Endothelial cell of umbilical vein (primary cell): ENCODE results near the gene DENND4B. TPM values are rescaled to one million over a fixed set of nuclear protein-coding genes. Genes with fewer than 3 reads are reported as not detected.
"Not testable (repeated sequence)": the region's sequence is repeated elsewhere in the genome, so short reads cannot be mapped to it uniquely, and the experiment has no call there.

ENCODE experiments used
- BruUV-seq: library from RNA; stranded (reverse); fragments of 400-500 nt; replicated peaks from 2 replicates; lab custom pipeline; 2021; lab: Mats Ljungman, UMichigan
- CTCF ChIA-PET: fragments of 300-600, 350-600 bp; sonication (Branson Sonifier 250); formaldehyde crosslinking; loops from one replicate; lab custom pipeline; 2021; ENCODE audit warnings: antibody characterized with exemption, inconsistent platforms; lab: Charles Lee
- POLR2A ChIA-PET: fragments of 300-600, 350-600 bp; sonication (Branson Sonifier 250); formaldehyde crosslinking; loops from one replicate; lab custom pipeline; 2021; ENCODE audit warnings: antibody characterized with exemption, inconsistent platforms; lab: Charles Lee
- DNase-seq: peaks from one replicate; pipeline ENCODE4 v3.0.0-alpha.2; 2011; ENCODE audit warnings: low read depth, low spot score
- FAIRE-seq: peaks from 2 replicates; lab custom pipeline; 2011; peaks lifted over from hg19 to GRCh38; lab: Jason Lieb, UNC
- H2AFZ ChIP-seq: 2 replicates; pipeline ENCODE4 v1.6.0; 2012; ENCODE audit warnings: low read depth, low read length, control low read depth, inconsistent platforms
- H3K27ac ChIP-seq: 2 replicates; pipeline ENCODE4 v1.5.1; 2011; ENCODE audit warnings: low read depth, mild to moderate bottlenecking, control low read depth, low read length, moderate library complexity; ENCODE audit not compliant: insufficient read depth
- H3K27me3 ChIP-seq, 2 experiments: 2 replicates each; pipeline versions ENCODE4 v1.6.0 to v1.6.1; 2011; ENCODE audit warnings: low read length in 2 of 2, mixed read lengths in 1 of 2; ENCODE audit not compliant: control insufficient read depth in 2 of 2, insufficient read depth in 2 of 2
- H3K36me3 ChIP-seq, 2 experiments: 2 replicates in 1 of 2; 3 replicates in 1 of 2; pipeline ENCODE4 v1.5.1; 2011; ENCODE audit warnings: low read length in 2 of 2, mild to moderate bottlenecking in 1 of 2, moderate library complexity in 1 of 2; ENCODE audit not compliant: control insufficient read depth in 2 of 2, insufficient read depth in 2 of 2; ENCODE audit errors: extremely low read depth in 1 of 2
- H3K4me1 ChIP-seq: 3 replicates; pipeline ENCODE4 v1.5.1; 2011; ENCODE audit warnings: mild to moderate bottlenecking, low read length; ENCODE audit not compliant: control insufficient read depth, insufficient read depth; ENCODE audit errors: extremely low read depth
- H3K4me2 ChIP-seq: 2 replicates; pipeline ENCODE4 v1.6.1; 2011; ENCODE audit warnings: low read length, control low read depth, mixed read lengths; ENCODE audit not compliant: insufficient read depth
- H3K4me3 ChIP-seq, 3 experiments: fragments of 200-600 bp in 1 of 3; sonication (generic), shearing (Covaris generic) in 1 of 3; replicated peaks in 1 of 3; 2 replicates each; pipeline ENCODE4 v1.5.1; 2011 to 2016; ENCODE audit warnings: control low read depth in 3 of 3, low read length in 3 of 3, mild to moderate bottlenecking in 2 of 3, inconsistent platforms in 1 of 3, low read depth in 1 of 3, moderate library complexity in 1 of 3; ENCODE audit not compliant: insufficient read depth in 1 of 3
- H3K79me2 ChIP-seq: 2 replicates; pipeline ENCODE4 v1.6.0; 2012; ENCODE audit warnings: low read length, inconsistent platforms; ENCODE audit not compliant: control insufficient read depth, insufficient read depth
- H3K9ac ChIP-seq: replicated peaks from 2 replicates; pipeline ENCODE3; 2011; ENCODE audit warnings: low read length, control low read depth; ENCODE audit not compliant: insufficient read depth; ENCODE audit errors: extremely low read depth
- H3K9me1 ChIP-seq: replicated peaks from 3 replicates; pipeline ENCODE4 v1.6.0; 2011; ENCODE audit warnings: mild to moderate bottlenecking, low read length; ENCODE audit not compliant: control insufficient read depth, insufficient read depth; ENCODE audit errors: extremely low read depth
- H3K9me3 ChIP-seq: replicated peaks from 2 replicates; pipeline ENCODE4 v1.5.1; 2012; ENCODE audit warnings: low read length, inconsistent platforms; ENCODE audit not compliant: control insufficient read depth, insufficient read depth
- H4K20me1 ChIP-seq: replicated peaks from 2 replicates; pipeline ENCODE3; 2011; ENCODE audit warnings: mild to moderate bottlenecking, low read length; ENCODE audit not compliant: control insufficient read depth, insufficient read depth; ENCODE audit errors: extremely low read depth
- EZH2 ChIP-seq: IDR thresholded peaks from 2 replicates; pipeline ENCODE4 v1.6.1; 2012; ENCODE audit warnings: borderline replicate concordance, low read depth, mild to moderate bottlenecking, moderate library complexity, low read length, inconsistent platforms; ENCODE audit not compliant: severe bottlenecking
- FOS ChIP-seq: IDR thresholded peaks from 2 replicates; pipeline ENCODE4 v1.6.1; 2011; ENCODE audit warnings: mild to moderate bottlenecking, low read length, moderate library complexity, borderline replicate concordance; ENCODE audit not compliant: insufficient read depth
- GATA2 ChIP-seq: IDR thresholded peaks from 2 replicates; pipeline ENCODE4 v1.7.0; 2011; ENCODE audit warnings: low read depth, mild to moderate bottlenecking, moderate library complexity, mixed read lengths, low read length; ENCODE audit not compliant: insufficient read length, insufficient read depth
- JUN ChIP-seq: IDR thresholded peaks from 2 replicates; pipeline ENCODE4 v1.6.1; 2011; ENCODE audit warnings: borderline replicate concordance, low read depth; ENCODE audit not compliant: insufficient read length, insufficient read depth
- MYC ChIP-seq: IDR thresholded peaks from one replicate; pipeline ENCODE4 v1.6.1; 2011; ENCODE audit warnings: mild to moderate bottlenecking, low read depth, low read length
- POLR2A ChIP-seq: IDR thresholded peaks from 2 replicates; pipeline ENCODE4 v1.6.1; 2012; ENCODE audit warnings: low read depth, mild to moderate bottlenecking, control low read depth, low read length
- POLR2AphosphoS5 ChIP-seq: IDR thresholded peaks from 2 replicates; pipeline ENCODE4 v1.6.1; 2012; ENCODE audit warnings: low read depth, mild to moderate bottlenecking, control low read depth, low read length, moderate library complexity; ENCODE audit not compliant: insufficient read depth
- dilution Hi-C: fragments of 300-500 bp; cut with MboI; formaldehyde crosslinking; loops from one replicate; pipeline ENCODE4 v1.15.0; 2019; ENCODE audit warnings: low sequenced_read_pairs; ENCODE audit not compliant: extremely low pct_ligation_motif_present
- intact Hi-C: fragments of 100-400 bp; cut with micrococcal nuclease; formaldehyde crosslinking; loops from one replicate; pipeline ENCODE4 v1.10.0; 2022
- polyA plus RNA-seq, 4 experiments: library from polyadenylated mRNA; depleted of rRNA in 3 of 4; stranded (reverse) in 3 of 4; unstranded in 1 of 4; fragments of >200 nt; gene quantifications; 2 replicates each; pipeline versions ENCODE4 v1.2.1 to v1.2.3, GENCODE V29; 2011 to 2012; ENCODE audit warnings: missing spikeins in 1 of 4
- total RNA-seq: library from RNA; stranded (reverse); gene quantifications from 2 replicates; pipeline ENCODE4 v1.2.3, GENCODE V29; 2021
- TF ChIP-seq, protein P1 (sequence below), 2 donors: IDR thresholded peaks; 1 replicate in 1 of 2; 2 replicates in 1 of 2; pipeline ENCODE4 v1.5.1; 2011; ENCODE audit warnings: low read length in 2 of 2, mild to moderate bottlenecking in 2 of 2, moderate library complexity in 2 of 2, control low read depth in 1 of 2, inconsistent platforms in 1 of 2, low read depth in 1 of 2; ENCODE audit not compliant: insufficient read depth in 1 of 2; ENCODE audit errors: extremely low read depth in 1 of 2
- TF ChIP-seq, protein P2 (sequence below): IDR thresholded peaks from 2 replicates; pipeline ENCODE4 v1.6.1; 2011; ENCODE audit not compliant: insufficient read depth, insufficient read length

The DENND4B gene
- total and polyA plus RNA-seq, 2 donors (not counting 3 experiments of a cell fraction or from before 2014, with no cell fraction given): 35.6 to 57.8 TPM

DNA sequence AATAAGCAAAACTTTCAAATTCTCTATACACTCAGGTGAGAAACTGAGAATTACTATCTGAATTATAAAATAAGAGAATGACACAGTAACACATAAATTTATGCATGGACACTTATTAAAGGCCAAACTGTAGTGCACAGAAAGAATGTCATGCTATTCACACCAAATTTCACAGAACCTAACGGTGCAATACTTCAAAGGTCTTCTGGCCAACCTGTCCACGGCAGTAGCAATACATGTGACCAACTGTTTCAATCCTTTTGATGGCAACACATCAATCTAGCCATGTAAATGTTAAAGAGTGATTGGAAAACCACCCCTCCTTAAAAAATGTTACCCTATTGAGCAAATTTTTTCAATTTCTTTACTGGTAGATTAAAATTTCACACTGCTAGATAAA is 34.2 kb downstream of the DENND4B start:
- no peaks in the 10 kb centered on the region for H3K9me3 ChIP-seq
- H3K4me3 ChIP-seq: no peak overlapping the region
- DNase-seq (no peak), FAIRE-seq (no peak)
- ChIA-PET CTCF (interaction anchor here (1.8 kb wide), 1 partner anchor 9 kb away, joined by 8 read pairs; no protein-coding TSS in a partner anchor), POLR2A (no interaction called here)
- no peaks in the 10 kb centered on the region for H3K4me1 ChIP-seq
- TF ChIP-seq FOS: no peak
- no peak for TF ChIP-seq MYC
- no peak for TF ChIP-seq POLR2A
- no peak for TF ChIP-seq POLR2AphosphoS5
- no peak for TF ChIP-seq JUN
- TF ChIP-seq, protein P1, sequence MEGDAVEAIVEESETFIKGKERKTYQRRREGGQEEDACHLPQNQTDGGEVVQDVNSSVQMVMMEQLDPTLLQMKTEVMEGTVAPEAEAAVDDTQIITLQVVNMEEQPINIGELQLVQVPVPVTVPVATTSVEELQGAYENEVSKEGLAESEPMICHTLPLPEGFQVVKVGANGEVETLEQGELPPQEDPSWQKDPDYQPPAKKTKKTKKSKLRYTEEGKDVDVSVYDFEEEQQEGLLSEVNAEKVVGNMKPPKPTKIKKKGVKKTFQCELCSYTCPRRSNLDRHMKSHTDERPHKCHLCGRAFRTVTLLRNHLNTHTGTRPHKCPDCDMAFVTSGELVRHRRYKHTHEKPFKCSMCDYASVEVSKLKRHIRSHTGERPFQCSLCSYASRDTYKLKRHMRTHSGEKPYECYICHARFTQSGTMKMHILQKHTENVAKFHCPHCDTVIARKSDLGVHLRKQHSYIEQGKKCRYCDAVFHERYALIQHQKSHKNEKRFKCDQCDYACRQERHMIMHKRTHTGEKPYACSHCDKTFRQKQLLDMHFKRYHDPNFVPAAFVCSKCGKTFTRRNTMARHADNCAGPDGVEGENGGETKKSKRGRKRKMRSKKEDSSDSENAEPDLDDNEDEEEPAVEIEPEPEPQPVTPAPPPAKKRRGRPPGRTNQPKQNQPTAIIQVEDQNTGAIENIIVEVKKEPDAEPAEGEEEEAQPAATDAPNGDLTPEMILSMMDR (IDR thresholded peaks at IDR 0.05; ENCODE audit: extremely low read depth in 1 of 2, insufficient read depth in 1 of 2, low read depth in 1 of 2, low read length in 2 of 2): no peak
- TF ChIP-seq EZH2: no peak
- TF ChIP-seq, protein P2, sequence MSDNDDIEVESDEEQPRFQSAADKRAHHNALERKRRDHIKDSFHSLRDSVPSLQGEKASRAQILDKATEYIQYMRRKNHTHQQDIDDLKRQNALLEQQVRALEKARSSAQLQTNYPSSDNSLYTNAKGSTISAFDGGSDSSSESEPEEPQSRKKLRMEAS: no peak
- TF ChIP-seq GATA2: no peak
- dilution Hi-C loops (no loop called here), intact Hi-C loops (no loop called here)
- no peaks in the 10 kb centered on the region for H3K9me1 ChIP-seq
- H3K36me3 ChIP-seq: no peaks in the 10 kb centered on the region
- peaks cover 88% of the 10 kb centered on the region for H3K79me2 ChIP-seq
- peaks cover 8% of the 10 kb centered on the region for H4K20me1 ChIP-seq
- no peaks in the 10 kb centered on the region for H3K27me3 ChIP-seq
- no peak overlapping the region for H3K9ac ChIP-seq
- H3K4me2 ChIP-seq: no peak overlapping the region
- H2AFZ ChIP-seq: no peak overlapping the region
- H3K27ac ChIP-seq: no peak overlapping the region
- no TSS peak for BruUV-seq

DNA sequence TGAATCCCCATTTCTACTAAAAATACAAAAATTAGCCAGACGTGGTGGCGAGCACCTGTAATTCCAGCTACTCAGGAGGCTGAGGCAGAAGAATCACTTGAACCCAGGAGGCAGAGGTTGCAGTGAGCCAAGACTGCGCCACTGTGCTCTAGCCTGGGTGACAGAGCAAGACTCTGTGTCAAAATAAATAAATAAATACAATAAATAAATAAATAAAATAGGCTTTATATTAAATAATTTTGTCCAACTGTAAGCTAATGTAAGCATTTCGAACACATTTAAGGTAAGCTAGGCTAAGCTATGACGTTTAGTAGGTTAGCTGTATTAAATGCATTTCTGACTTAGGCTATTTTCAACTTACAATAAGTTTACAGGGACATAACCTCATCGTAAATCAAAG is 36.0 kb downstream of the DENND4B start:
- dilution Hi-C loops, H3K27me3 ChIP-seq, BruUV-seq, DNase-seq, intact Hi-C loops, H3K36me3 ChIP-seq, H3K4me1 ChIP-seq, H3K4me3 ChIP-seq, POLR2A ChIA-PET, FAIRE-seq, H3K4me2 ChIP-seq, H3K9ac ChIP-seq, H3K9me3 ChIP-seq, H3K9me1 ChIP-seq, H2AFZ ChIP-seq, H4K20me1 ChIP-seq, H3K27ac ChIP-seq: not testable (repeated sequence)
- H3K79me2 ChIP-seq: peaks cover 88% of the 10 kb centered on the region
- CTCF ChIA-PET: interaction anchor here (1.0 to 1.8 kb wide), 3 partner anchors 11 to 90 kb away, joined by 3 to 8 read pairs (median 3); partner anchors contain the start of gene DENND4B
